AG09309 (cell line): ENCODE data around the gene KANSL1.
"Not testable (repeated sequence)": the region's sequence is repeated elsewhere in the genome, so short reads cannot be mapped to it uniquely, and the experiment has no call there.

Experiments used
- DNase-seq: peaks from one replicate; pipeline ENCODE4 v3.0.0-alpha.2; 2010; ENCODE audit warnings: low read depth
- H3K4me3 ChIP-seq: 2 replicates; pipeline ENCODE4 v1.5.1; 2011; ENCODE audit warnings: mild to moderate bottlenecking, low read depth, low read length, moderate library complexity; ENCODE audit not compliant: control insufficient read depth
- TF ChIP-seq, protein P1 (sequence below): IDR thresholded peaks from 2 replicates; pipeline ENCODE4 v1.5.1; 2011; ENCODE audit warnings: mild to moderate bottlenecking, low read depth, low read length, inconsistent platforms; ENCODE audit not compliant: insufficient read depth, control insufficient read depth; ENCODE audit errors: missing control alignments

KANSL1 gene

DNA sequence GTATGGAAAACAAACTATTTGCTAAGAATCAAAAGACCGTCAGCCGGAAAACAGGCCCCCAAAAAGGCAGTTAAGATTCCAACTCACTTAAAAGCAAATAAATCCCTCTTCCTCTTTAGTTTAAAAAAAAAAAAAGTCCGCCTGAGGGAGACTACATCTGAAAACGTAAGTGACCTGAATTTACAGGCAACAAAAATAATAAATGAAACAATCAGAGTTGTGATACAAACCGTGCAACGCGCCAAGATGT lies 1.1 kb downstream of the KANSL1 start:
- peak overlapping the region; percentile 90 for H3K4me3 ChIP-seq
- TF ChIP-seq, protein P1, sequence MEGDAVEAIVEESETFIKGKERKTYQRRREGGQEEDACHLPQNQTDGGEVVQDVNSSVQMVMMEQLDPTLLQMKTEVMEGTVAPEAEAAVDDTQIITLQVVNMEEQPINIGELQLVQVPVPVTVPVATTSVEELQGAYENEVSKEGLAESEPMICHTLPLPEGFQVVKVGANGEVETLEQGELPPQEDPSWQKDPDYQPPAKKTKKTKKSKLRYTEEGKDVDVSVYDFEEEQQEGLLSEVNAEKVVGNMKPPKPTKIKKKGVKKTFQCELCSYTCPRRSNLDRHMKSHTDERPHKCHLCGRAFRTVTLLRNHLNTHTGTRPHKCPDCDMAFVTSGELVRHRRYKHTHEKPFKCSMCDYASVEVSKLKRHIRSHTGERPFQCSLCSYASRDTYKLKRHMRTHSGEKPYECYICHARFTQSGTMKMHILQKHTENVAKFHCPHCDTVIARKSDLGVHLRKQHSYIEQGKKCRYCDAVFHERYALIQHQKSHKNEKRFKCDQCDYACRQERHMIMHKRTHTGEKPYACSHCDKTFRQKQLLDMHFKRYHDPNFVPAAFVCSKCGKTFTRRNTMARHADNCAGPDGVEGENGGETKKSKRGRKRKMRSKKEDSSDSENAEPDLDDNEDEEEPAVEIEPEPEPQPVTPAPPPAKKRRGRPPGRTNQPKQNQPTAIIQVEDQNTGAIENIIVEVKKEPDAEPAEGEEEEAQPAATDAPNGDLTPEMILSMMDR = no peak
- DNase-seq = no peak

DNA sequence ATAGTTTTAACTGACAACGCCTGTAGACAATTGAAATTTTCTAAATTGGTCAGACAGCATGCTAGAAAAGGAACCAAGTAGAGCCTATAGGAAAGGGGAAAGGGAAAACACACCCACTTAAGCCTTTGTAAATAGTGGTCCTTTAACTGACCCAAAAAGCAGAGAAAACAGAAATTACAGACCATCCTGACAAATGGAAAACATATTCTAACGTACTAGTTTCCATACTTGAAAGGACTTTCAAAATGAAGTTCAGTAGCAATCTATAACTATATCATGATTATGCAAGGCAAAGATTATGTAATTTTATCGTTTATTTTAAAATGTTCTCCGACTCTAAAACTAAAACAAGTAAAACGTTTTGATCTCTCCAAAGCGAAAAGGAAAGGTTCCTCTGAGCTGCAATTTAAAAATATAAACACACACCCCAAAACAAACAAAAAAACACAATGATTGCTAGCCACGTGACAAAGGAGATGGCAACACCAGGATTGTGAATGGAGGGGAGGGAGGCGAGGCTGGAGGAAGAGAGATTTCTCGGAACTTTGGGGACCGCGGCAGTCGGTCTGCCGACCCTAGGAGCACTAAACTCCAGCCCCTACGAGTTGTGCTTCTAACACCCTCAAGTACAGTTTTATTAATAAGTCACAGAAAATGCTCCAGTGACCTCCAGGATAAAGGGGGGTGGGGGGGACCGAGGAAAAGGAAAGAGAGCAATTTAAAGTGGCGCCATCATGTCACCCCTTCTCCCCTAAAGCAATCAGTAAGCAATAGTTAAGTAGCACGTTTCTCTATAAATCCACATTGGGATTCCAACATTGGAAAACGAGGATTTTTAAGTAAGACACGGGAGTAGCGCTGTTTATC lies 1.7 kb downstream of the KANSL1 start:
- peak overlapping the region; percentile 90 for H3K4me3 ChIP-seq
- no peak for DNase-seq
- TF ChIP-seq, protein P1 = no peak

DNA sequence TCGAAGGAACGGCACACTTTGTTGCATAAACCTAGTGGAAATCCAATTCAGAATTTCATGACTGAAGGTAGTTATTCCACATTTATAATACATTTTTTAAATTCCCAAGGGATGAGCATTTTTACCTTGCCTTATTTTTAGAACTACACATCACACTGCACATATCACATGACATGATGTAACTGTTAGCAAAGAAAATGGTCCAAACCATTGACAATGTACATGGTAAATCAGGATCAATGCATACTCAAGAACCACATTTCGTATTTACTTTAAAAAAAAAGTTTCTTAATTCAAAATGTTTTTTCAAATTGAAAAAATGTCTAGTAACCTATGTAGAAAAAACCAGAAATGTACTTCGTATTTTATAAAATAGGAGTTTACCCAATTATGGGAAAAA lies 2.5 kb downstream of the KANSL1 start:
- H3K4me3 ChIP-seq = peak overlapping the region; percentile 90
- DNase-seq = no peak
- TF ChIP-seq, protein P1 = no peak

DNA sequence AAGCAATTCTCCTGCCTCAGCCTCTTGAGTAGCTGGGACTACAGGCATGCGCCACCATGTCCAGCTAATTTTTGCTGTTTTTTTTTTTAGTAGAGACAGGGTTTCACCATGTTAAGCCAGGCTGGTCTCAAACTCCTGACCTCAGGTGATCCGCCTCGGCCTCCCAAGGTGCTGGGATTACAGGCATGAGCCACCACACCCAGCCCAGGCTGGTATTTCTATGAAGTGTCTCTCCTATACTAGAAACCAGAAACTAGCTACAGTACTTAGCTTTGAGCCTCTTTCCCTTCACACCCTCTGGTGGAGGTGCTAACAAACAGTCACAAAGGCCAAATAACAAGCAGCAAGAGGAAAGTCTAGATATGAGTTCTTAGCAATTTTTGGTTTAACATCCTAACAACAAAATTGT lies 6.4 kb downstream of the KANSL1 start:
- TF ChIP-seq, protein P1 = peak; percentile 36
- DNase-seq, H3K4me3 ChIP-seq: not testable (repeated sequence)

DNA sequence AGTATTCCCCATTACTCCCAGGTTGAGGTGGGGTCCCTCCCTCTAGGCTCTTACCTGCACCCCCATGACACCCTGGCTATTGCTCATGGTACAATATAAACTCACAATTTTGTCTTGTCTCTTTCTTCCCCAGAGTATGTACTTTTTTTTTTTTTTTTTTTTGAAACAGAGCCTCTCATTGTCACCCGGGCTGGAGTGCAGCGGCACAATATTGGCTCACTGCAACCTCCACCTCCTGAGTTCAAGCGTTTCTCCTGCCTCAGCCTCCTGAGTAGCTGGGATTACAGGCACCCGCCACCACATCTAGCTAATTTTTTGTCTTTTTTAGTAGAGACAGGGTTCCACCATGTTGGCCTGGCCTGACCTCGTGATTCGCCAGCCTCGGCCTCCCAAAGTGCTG lies 8.5 kb downstream of the KANSL1 start:
- no peak overlapping the region for H3K4me3 ChIP-seq
- no peak for DNase-seq
- TF ChIP-seq, protein P1 = no peak

DNA sequence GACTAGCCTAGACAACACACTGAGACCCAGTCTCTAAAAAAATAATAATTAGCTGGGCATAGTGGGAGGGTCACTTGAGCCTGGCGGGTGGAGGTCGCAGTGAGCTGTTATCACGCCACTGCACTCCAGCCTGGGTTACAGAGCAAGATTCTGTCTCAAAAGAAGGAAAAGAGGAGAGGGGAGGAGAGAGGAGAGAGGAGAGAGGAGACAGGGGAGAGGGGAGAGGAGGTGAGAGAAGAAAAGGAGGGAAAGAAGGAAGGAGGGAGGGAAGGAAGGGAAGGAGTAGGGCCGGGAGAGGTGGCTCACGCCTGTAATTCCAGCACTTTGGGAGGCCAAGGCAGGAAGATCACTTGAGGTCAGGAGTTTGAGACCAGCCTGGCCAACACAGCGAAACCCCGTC lies 9.8 kb downstream of the KANSL1 start:
- H3K4me3 ChIP-seq = not testable (repeated sequence)

DNA sequence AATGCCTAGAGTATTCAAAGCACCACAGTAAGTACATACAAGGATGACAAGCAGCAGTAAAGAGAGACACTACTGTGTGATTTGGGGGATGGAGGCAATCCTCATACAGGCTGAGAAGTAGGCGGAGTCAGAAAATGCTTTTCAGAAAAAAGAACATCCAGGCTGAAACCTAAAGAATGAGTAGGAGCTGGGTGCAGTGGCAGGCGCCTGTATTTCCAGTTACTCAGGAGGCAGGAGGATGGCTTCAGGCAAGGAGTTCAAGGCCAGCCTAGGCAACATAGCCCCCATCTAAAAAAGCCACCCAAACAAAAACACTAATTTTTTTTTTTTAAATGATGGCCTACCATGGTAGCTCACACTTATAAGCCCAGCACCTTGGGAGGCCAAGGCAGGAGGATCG lies 10.3 kb downstream of the KANSL1 start:
- no peak for DNase-seq
- H3K4me3 ChIP-seq = no peak overlapping the region

More for the DNA sequence above, 9.8 kb downstream of the KANSL1 start:
- DNase-seq = not testable (repeated sequence)

More for the DNA sequence above, 10.3 kb downstream of the KANSL1 start:
- TF ChIP-seq, protein P1 = no peak
